GM13977 (cell line): ENCODE data around the gene KRT17.

Source experiments
- DNase-seq: peaks from one replicate; pipeline ENCODE4 v3.0.0; 2012; ENCODE audit warnings: low spot score
- in situ Hi-C: fragments of 300-500 bp; cut with MboI; formaldehyde crosslinking; loops from one replicate; pipeline ENCODE4 v1.12.0; 2022; ENCODE audit warnings: low sequenced_read_pairs, low pct_unique_long_range_greater_than_20kb, mixed read lengths, inconsistent platforms; ENCODE audit not compliant: unreplicated experiment
- TF ChIP-seq, protein P1 (sequence below): IDR thresholded peaks from 2 replicates; pipeline ENCODE4 v1.5.1; 2012; ENCODE audit warnings: mild to moderate bottlenecking, control low read depth; ENCODE audit not compliant: insufficient read depth; ENCODE audit errors: extremely low read depth, missing control alignments

KRT17 gene

GRCh38 chr17:41665566-41666236 lies 41.3 kb upstream of the KRT17 start:
- DNase-seq, result peak; percentile 92
- in situ Hi-C loops, result loop anchor here (25.0 kb wide), 1 partner anchor 753 kb away; no protein-coding TSS in a partner anchor
- TF ChIP-seq, protein P1, sequence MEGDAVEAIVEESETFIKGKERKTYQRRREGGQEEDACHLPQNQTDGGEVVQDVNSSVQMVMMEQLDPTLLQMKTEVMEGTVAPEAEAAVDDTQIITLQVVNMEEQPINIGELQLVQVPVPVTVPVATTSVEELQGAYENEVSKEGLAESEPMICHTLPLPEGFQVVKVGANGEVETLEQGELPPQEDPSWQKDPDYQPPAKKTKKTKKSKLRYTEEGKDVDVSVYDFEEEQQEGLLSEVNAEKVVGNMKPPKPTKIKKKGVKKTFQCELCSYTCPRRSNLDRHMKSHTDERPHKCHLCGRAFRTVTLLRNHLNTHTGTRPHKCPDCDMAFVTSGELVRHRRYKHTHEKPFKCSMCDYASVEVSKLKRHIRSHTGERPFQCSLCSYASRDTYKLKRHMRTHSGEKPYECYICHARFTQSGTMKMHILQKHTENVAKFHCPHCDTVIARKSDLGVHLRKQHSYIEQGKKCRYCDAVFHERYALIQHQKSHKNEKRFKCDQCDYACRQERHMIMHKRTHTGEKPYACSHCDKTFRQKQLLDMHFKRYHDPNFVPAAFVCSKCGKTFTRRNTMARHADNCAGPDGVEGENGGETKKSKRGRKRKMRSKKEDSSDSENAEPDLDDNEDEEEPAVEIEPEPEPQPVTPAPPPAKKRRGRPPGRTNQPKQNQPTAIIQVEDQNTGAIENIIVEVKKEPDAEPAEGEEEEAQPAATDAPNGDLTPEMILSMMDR, result peak; percentile 99

DNA sequence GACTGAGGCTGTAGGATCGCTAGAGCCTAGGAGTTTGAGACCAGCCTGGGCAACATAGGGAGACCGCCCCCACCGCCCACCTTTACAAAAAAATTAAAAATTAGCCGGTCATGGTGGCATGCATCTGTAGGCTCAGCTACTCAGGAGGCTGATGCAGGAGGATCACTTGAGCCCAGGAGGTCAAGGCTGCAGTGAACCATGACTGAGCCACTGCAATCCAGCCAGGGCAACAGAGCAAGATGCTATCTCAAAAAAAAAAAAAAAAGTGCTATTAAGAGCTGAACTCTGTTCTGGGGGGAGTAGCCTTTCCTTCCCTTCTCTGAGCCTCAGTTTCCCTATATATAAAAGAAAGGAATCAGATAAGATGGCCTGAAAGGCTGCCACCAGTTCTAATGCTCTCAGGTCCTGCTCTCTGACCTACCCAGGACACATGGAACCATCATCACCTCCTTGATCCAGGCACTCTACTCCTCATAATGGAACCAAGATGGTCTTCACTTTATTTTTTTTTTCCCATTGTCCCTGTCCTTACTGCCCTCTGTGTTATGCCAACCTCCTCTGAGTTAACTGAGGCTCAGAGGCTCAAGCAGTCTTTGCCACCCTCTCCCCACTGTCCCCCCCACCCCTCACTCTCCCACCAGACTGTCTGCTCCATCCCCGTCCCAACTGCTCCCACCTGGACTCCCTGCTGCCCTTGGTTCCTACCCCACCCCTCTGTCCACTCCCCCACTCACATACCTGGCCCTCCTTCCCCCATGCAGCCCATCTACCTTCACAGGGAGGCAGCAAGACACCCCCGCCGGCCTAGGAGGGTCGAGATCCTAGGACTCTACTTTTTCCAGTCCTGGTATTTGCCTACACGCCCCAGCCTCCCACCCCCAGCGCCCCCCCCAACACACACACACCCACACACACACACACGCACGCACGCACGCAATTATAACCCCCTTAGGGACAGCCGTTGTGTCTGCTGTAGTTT lies 40.5 kb upstream of the KRT17 start:
- TF ChIP-seq, protein P1, result no peak
- in situ Hi-C loops, result loop anchor here (25.0 kb wide), 1 partner anchor 753 kb away; no protein-coding TSS in a partner anchor
- no peak for DNase-seq

GRCh38 chr17:41664172-41664457 lies 39.7 kb upstream of the KRT17 start:
- in situ Hi-C loops, result loop anchor here (25.0 kb wide), 1 partner anchor 752 kb away; no protein-coding TSS in a partner anchor
- TF ChIP-seq, protein P1, result no peak
- no peak for DNase-seq

DNA sequence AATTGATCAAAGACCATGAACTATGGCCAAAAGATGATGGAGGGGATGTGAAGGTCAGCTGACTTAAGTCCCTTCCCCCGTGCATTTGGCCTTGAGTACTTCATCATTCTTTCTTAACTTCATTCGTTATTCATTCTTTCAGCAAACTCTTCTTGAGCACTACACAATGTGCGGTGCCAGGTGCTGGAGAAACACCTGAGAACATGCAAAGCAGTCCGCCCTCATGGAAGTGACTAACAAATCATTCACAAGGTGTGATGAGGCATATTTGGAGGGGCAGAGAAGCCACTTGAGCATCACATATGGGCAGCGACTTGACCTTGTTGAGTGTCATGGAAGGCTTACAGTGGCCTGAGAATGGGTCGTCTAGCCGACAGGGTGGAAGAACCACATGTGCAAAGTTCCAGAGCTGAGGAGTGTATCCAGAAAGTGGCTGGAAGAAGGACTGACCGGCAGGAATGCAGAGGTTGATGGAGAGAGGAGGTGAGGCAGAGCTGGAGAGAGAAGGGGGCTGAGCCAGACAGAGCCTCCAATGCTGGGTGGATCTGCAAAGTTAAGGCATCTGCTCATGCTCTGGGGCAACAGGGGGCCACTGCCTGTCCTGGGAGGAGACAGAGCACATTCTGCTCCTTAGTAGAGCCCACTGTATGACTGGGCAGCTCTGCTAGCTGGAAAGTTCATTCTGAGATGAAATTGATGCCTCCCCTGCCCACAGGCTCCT lies 39.2 kb upstream of the KRT17 start:
- in situ Hi-C loops, result loop anchor here (25.0 kb wide), 1 partner anchor 751 kb away; no protein-coding TSS in a partner anchor
- no peak for DNase-seq
- TF ChIP-seq, protein P1, result no peak

GRCh38 chr17:41660221-41660711 lies 35.9 kb upstream of the KRT17 start:
- TF ChIP-seq, protein P1, result no peak
- DNase-seq, result peak; percentile 8
- in situ Hi-C loops, result loop anchor here (25.0 kb wide), 1 partner anchor 748 kb away; no protein-coding TSS in a partner anchor
